K562 (cell line): ENCODE measurements around the gene ENO2. TPM values are rescaled to one million over a fixed set of nuclear protein-coding genes. Genes with fewer than 3 reads are reported as not detected.
A peak's percentile ranks its signal among the peaks of the same experiment; 100 is the strongest.

Experiments
- BRCA1 ChIP-seq, 2 experiments: fragments of 450-650 bp in 1 of 2; sonication (generic) in 1 of 2; formaldehyde crosslinking in 1 of 2; IDR thresholded peaks; 2 replicates each; pipeline versions ENCODE4 v1.5.0 to v1.6.1; 2017 to 2020; ENCODE audit warnings: mild to moderate bottlenecking in 1 of 2, missing genetic modification reagents in 1 of 2
- ELF4 ChIP-seq: fragments of 450-650 bp; formaldehyde crosslinking; IDR thresholded peaks from 2 replicates; pipeline ENCODE4 v1.4.0; 2022; ENCODE audit warnings: missing genetic modification characterization
- ILK ChIP-seq: fragments of 450-650 bp; IDR thresholded peaks from 2 replicates; pipeline ENCODE4 v1.6.1; 2016; ENCODE audit warnings: missing genetic modification characterization, low read depth, mild to moderate bottlenecking, missing compliant biosample characterization, moderate library complexity, borderline replicate concordance
- MIER1 ChIP-seq: fragments of 450-650 bp; IDR thresholded peaks from 2 replicates; pipeline ENCODE4 v1.6.1; 2016; ENCODE audit warnings: antibody characterized with exemption, mild to moderate bottlenecking, low read depth
- NCOA4 ChIP-seq: fragments of 450-650 bp; IDR thresholded peaks from 2 replicates; pipeline ENCODE4 v1.6.1; 2018; ENCODE audit warnings: mild to moderate bottlenecking; ENCODE audit not compliant: partially characterized antibody
- NR3C1 ChIP-seq: sonication (generic); formaldehyde crosslinking; IDR thresholded peaks from 2 replicates; pipeline ENCODE4 v1.8.1; 2022; ENCODE audit warnings: missing genetic modification reagents
- NRF1 ChIP-seq, 2 experiments: fragments of 450-650 bp; IDR thresholded peaks in 1 of 2; conservative IDR thresholded peaks in 1 of 2; 2 replicates each; pipeline ENCODE4 v1.6.1; 2014; ENCODE audit warnings: mild to moderate bottlenecking in 2 of 2
- POLR2AphosphoS5 ChIP-seq: IDR thresholded peaks from 2 replicates; pipeline ENCODE4 v1.6.1; 2011; ENCODE audit warnings: mild to moderate bottlenecking, low read depth, low read length, moderate library complexity; ENCODE audit not compliant: control insufficient read depth, insufficient read depth
- SETDB1 ChIP-seq: IDR thresholded peaks from one replicate; pipeline ENCODE4 v1.6.1; 2012; ENCODE audit warnings: low read length, control low read depth, inconsistent platforms
- TARDBP ChIP-seq: fragments of 450-650 bp; IDR thresholded peaks from 2 replicates; pipeline ENCODE4 v1.6.1; 2016
- ZNF507 ChIP-seq: conservative IDR thresholded peaks from 2 replicates; pipeline ENCODE4 v1.6.1; 2017; ENCODE audit warnings: missing genetic modification characterization, missing compliant biosample characterization
- ZNF717 ChIP-seq: fragments of 250-450 bp; sonication (Bioruptor Pico); IDR thresholded peaks from 2 replicates; pipeline ENCODE4 v1.5.0; 2021
- polyA plus RNA-seq, 8 experiments: library from polyadenylated mRNA; depleted of rRNA in 4 of 8; stranded (reverse) in 5 of 8; unstranded in 3 of 8; fragments of >200 nt; fragmentation: Nextera tagmentation in 2 of 8; fragmentation: Illumina TruSeq in 1 of 8; extraction: Ambion mirVana in 2 of 8; extraction: Trizol in 1 of 8; gene quantifications; 2 replicates each; pipeline versions ENCODE4 v1.2.1 to v1.2.3, GENCODE V29; 2011 to 2014; ENCODE audit warnings: inconsistent platforms in 1 of 8, missing spikeins in 1 of 8
- total RNA-seq, 7 experiments: library from RNA; depleted of rRNA in 6 of 7; stranded (reverse); fragments of >200 nt in 6 of 7; fragmentation: Illumina TruSeq in 2 of 7; extraction: Trizol in 2 of 7; gene quantifications; 2 replicates each; pipeline versions ENCODE4 v1.2.1 to v1.2.3, GENCODE V29; 2011 to 2021; ENCODE audit warnings: low replicate concordance in 1 of 7
- TF ChIP-seq, protein P1 (sequence below): sonication (generic); formaldehyde crosslinking; IDR thresholded peaks from 2 replicates; pipeline ENCODE4 v1.8.1; 2022; ENCODE audit warnings: missing genetic modification reagents
- TF ChIP-seq, protein P2 (sequence below): fragments of 250-450 bp; sonication (Bioruptor Pico); IDR thresholded peaks from 2 replicates; pipeline ENCODE4 v1.8.0; 2021; ENCODE audit warnings: borderline replicate concordance, mild to moderate bottlenecking, moderate library complexity; ENCODE audit not compliant: poor library complexity, severe bottlenecking

Gene ENO2
- total and polyA plus RNA-seq, 9 of the 15 experiments (the other 6 are each of a cell fraction or from before 2014, with no cell fraction given) = 10.9 to 43.3 (median 21.0) TPM

DNA sequence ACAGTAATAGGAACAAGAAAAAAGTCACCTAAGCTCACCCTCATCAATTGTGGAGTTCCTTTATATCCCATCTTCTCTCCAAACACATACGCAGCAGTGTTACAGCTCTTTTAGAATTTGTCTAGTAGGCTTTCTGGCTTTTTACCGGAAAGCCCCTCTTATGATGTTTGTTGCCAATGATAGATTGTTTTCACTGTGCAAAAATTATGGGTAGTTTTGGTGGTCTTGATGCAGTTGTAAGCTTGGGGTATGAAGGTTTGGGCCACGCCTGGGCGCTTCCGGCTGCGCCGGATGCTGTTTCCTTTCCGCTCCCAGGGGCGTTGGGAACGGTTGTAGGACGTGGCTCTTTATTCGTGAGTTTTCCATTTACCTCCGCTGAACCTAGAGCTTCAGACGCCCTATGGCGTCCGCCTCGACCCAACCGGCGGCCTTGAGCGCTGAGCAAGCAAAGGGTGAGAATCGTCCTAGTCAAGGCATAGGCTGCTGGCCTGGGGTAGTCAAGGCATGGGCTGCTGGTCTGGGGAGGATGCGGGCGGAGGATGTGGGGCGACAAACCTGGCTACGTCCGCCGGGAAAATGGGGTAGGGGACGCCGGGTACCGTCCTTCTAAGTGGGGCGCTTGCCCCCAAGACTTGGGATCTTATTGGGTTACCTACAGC lies 29.5 kb downstream of the ENO2 start, which contains the start of the genes C12orf57 and RNU7-1 (continued):
- TF ChIP-seq, protein P1, sequence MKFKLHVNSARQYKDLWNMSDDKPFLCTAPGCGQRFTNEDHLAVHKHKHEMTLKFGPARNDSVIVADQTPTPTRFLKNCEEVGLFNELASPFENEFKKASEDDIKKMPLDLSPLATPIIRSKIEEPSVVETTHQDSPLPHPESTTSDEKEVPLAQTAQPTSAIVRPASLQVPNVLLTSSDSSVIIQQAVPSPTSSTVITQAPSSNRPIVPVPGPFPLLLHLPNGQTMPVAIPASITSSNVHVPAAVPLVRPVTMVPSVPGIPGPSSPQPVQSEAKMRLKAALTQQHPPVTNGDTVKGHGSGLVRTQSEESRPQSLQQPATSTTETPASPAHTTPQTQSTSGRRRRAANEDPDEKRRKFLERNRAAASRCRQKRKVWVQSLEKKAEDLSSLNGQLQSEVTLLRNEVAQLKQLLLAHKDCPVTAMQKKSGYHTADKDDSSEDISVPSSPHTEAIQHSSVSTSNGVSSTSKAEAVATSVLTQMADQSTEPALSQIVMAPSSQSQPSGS (CRISPR knock-in tag) = no peak
- TF ChIP-seq NRF1 (conservative IDR thresholded peaks at IDR 0.05 in 1 of 2, IDR thresholded peaks at IDR 0.05 in 1 of 2) (no peak), BRCA1 (IDR thresholded peaks at IDR 0.05) (no peak), BRCA1 (CRISPR knock-in tag; IDR thresholded peaks at IDR 0.05) (no peak), NCOA4 (peak; percentile 82), MIER1 (no peak), ZNF507 (tag) (no peak), POLR2AphosphoS5 (peak; percentile 100), NR3C1 (CRISPR knock-in tag) (no peak), SETDB1 (no peak), ILK (tag) (no peak), ELF4 (CRISPR knock-in tag) (peak; percentile 97), TARDBP (no peak), ZNF717 (CRISPR knock-in tag) (peak; percentile 98)
- TF ChIP-seq, protein P2, sequence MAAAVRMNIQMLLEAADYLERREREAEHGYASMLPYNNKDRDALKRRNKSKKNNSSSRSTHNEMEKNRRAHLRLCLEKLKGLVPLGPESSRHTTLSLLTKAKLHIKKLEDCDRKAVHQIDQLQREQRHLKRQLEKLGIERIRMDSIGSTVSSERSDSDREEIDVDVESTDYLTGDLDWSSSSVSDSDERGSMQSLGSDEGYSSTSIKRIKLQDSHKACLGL (CRISPR knock-in tag) = no peak
